GM19452 (cell line): Measurements from ENCODE around the gene DNAJB6.

ENCODE experiments used
- ATAC-seq: cut with Tn5 transposase; IDR thresholded peaks from one replicate; pipeline ENCODE4 v1.9.1; 2021; ENCODE audit not compliant: unreplicated experiment

Gene DNAJB6

GRCh38 chr7:157425137-157425731 lies 88.4 kb downstream of the DNAJB6 start:
- no peak for ATAC-seq

GRCh38 chr7:157425761-157426160 lies 89.0 kb downstream of the DNAJB6 start:
- no peak for ATAC-seq

GRCh38 chr7:157426463-157427301 lies 89.9 kb downstream of the DNAJB6 start:
- no peak for ATAC-seq

GRCh38 chr7:157427811-157428553 lies 91.2 kb downstream of the DNAJB6 start:
- ATAC-seq, result no peak

GRCh38 chr7:157428554-157428945 lies 91.7 kb downstream of the DNAJB6 start:
- ATAC-seq, result no peak

- no peak for ATAC-seq
These were observed 92.3 kb downstream of the DNAJB6 start for GRCh38 chr7:157429001-157429679.

- ATAC-seq, result no peak
These were observed 92.9 kb downstream of the DNAJB6 start for GRCh38 chr7:157429680-157430224.

- ATAC-seq, result no peak
These were observed 93.9 kb downstream of the DNAJB6 start for GRCh38 chr7:157430721-157431120.

GRCh38 chr7:157431173-157431950 lies 94.6 kb downstream of the DNAJB6 start:
- no peak for ATAC-seq

GRCh38 chr7:157431951-157432540 lies 95.2 kb downstream of the DNAJB6 start:
- no peak for ATAC-seq

- no peak for ATAC-seq
These were observed 95.7 kb downstream of the DNAJB6 start for GRCh38 chr7:157432541-157432956.

GRCh38 chr7:157432957-157433576 lies 96.3 kb downstream of the DNAJB6 start:
- no peak for ATAC-seq

- ATAC-seq, result no peak
These were observed 96.8 kb downstream of the DNAJB6 start for GRCh38 chr7:157433628-157434027.

GRCh38 chr7:157434231-157434630 lies 97.4 kb downstream of the DNAJB6 start:
- ATAC-seq, result no peak

- ATAC-seq, result no peak
These were observed 97.9 kb downstream of the DNAJB6 start for GRCh38 chr7:157434701-157435100.

GRCh38 chr7:157436076-157436475 lies 99.3 kb downstream of the DNAJB6 start:
- no peak for ATAC-seq

GRCh38 chr7:157436763-157437480 lies 100.1 kb downstream of the DNAJB6 start:
- ATAC-seq, result no peak

GRCh38 chr7:157437519-157438061 lies 100.8 kb downstream of the DNAJB6 start:
- no peak for ATAC-seq
